Measurements from ENCODE around the gene KPNA1.

KPNA1 gene

GRCh38 chr3:122498152-122498551 lies 16.6 kb downstream of the KPNA1 start:
- H3K9me3 Mint-ChIP-seq, result no peaks in the 10 kb centered on the region
- peak overlapping the region; percentile 21 for H3K27ac Mint-ChIP-seq
- no peak overlapping the region for H3K4me3 Mint-ChIP-seq
- H3K27me3 Mint-ChIP-seq (ENCODE audit: low read depth, poor library complexity), result no peaks in the 10 kb centered on the region
- peaks cover 6% of the 10 kb centered on the region for H3K4me1 Mint-ChIP-seq
- no peak for TF ChIP-seq CTCF (IDR thresholded peaks at IDR 0.05)
- DNase-seq, result no peak
- H3K36me3 Mint-ChIP-seq (ENCODE audit: low read depth), result peaks cover 30% of the 10 kb centered on the region

- Mint-ChIP-seq H3K27ac (no peak overlapping the region), H3K36me3 (ENCODE audit: low read depth) (peaks cover 33% of the 10 kb centered on the region), H3K4me3 (no peak overlapping the region), H3K4me1 (peaks cover 6% of the 10 kb centered on the region), H3K27me3 (ENCODE audit: low read depth, poor library complexity) (no peaks in the 10 kb centered on the region), H3K9me3 (no peaks in the 10 kb centered on the region)
- TF ChIP-seq CTCF (IDR thresholded peaks at IDR 0.05), result no peak
- no peak for DNase-seq
Observed at GRCh38 chr3:122497425-122497824, 17.3 kb downstream of the KPNA1 start.

- no peaks in the 10 kb centered on the region for H3K9me3 Mint-ChIP-seq
- DNase-seq, result no peak
- no peak for TF ChIP-seq CTCF (IDR thresholded peaks at IDR 0.05)
- peak overlapping the region; percentile 89 for H3K27ac Mint-ChIP-seq
- no peaks in the 10 kb centered on the region for H3K27me3 Mint-ChIP-seq (ENCODE audit: low read depth, poor library complexity)
- H3K36me3 Mint-ChIP-seq (ENCODE audit: low read depth), result peaks cover 40% of the 10 kb centered on the region
- H3K4me3 Mint-ChIP-seq, result peak overlapping the region; percentile 47
- H3K4me1 Mint-ChIP-seq, result peaks cover 6% of the 10 kb centered on the region
Observed at GRCh38 chr3:122496508-122496907, 18.2 kb downstream of the KPNA1 start.

DNA sequence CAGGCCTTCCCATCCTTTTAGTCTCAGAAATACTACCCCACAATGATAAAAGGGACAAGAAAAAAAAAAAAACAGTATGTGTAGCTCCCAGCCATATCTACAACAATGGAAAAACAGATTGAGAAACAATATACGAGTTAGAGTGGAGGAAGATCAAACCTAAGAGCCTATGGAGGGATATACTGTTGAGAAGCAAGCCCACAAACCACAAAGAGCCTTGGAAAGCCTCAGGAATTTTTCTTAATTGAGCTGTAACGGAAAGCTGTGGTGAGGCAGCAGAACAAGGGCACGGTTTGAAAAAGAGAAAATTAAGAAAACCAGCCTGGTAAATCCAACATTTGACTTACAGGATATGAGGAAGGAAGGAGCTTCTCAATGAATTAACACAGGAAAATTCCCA lies 21.4 kb downstream of the KPNA1 start:
- no peak for TF ChIP-seq CTCF (IDR thresholded peaks at IDR 0.05)
- Mint-ChIP-seq H3K9me3 (no peaks in the 10 kb centered on the region), H3K4me3 (no peak overlapping the region), H3K27ac (no peak overlapping the region), H3K36me3 (ENCODE audit: low read depth) (peaks cover 66% of the 10 kb centered on the region), H3K4me1 (peaks cover 16% of the 10 kb centered on the region), H3K27me3 (ENCODE audit: low read depth, poor library complexity) (no peaks in the 10 kb centered on the region)
- no peak for DNase-seq

- H3K4me3 Mint-ChIP-seq, result no peak overlapping the region
- no peaks in the 10 kb centered on the region for H3K9me3 Mint-ChIP-seq
- H3K36me3 Mint-ChIP-seq (ENCODE audit: low read depth), result peaks cover 62% of the 10 kb centered on the region
- peaks cover 10% of the 10 kb centered on the region for H3K4me1 Mint-ChIP-seq
- no peak for TF ChIP-seq CTCF (IDR thresholded peaks at IDR 0.05)
- H3K27me3 Mint-ChIP-seq (ENCODE audit: low read depth, poor library complexity), result no peaks in the 10 kb centered on the region
- no peak for DNase-seq
- H3K27ac Mint-ChIP-seq, result peak overlapping the region; percentile 64
Observed at GRCh38 chr3:122488262-122488973, 26.3 kb downstream of the KPNA1 start.

DNA sequence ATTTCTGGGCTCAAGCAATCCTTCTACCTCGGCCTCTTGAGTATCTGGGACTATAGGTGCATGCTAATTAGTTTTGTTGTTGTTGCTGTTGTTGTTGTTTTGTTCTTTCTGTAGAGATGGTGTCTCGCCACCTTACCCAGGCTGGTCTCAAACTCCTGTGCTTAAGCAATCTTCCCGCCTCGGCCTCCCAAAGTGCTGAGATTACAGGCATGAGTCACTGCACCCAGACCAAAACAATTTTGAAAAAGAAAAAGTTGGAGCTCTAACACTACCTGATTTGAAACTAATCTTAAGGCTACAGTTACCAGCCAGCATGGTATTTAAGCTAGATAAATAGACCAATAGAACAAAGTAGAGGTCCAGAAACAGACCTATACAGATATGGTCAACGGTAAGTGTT lies 29.8 kb downstream of the KPNA1 start:
- no peaks in the 10 kb centered on the region for H3K9me3 Mint-ChIP-seq
- DNase-seq, result no peak
- no peaks in the 10 kb centered on the region for H3K27me3 Mint-ChIP-seq (ENCODE audit: low read depth, poor library complexity)
- peak overlapping the region; percentile 71 for H3K27ac Mint-ChIP-seq
- H3K36me3 Mint-ChIP-seq (ENCODE audit: low read depth), result peaks cover 44% of the 10 kb centered on the region
- no peak for TF ChIP-seq CTCF (IDR thresholded peaks at IDR 0.05)
- no peak overlapping the region for H3K4me3 Mint-ChIP-seq
- H3K4me1 Mint-ChIP-seq, result peaks cover 7% of the 10 kb centered on the region
